ENCODE measurements around the gene KIF11. TPM values are rescaled to one million over a fixed set of nuclear protein-coding genes. Genes with fewer than 3 reads are reported as not detected.

The KIF11 gene
- polyA plus RNA-seq, 3 donors = 0.07 to 0.55 (median 0.40) TPM

DNA sequence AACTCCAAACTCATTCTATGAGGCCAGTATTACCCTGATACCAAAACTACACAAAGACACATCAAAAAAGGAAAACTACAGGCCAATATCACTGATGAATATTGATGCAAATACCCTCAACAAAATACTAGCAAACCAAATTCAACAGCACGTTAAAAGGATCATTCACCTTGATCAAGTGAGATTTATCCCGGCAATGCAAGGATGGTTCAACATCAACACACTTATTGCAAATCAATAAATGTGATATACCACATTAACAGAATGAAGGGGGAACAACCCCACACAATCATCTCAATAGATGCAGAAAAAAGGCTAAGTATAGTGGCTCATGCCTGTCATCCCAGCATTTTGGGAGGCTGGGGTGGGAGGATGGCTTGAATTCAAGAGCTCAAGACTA, 39.0 kb upstream of the KIF11 start:
- Mint-ChIP-seq H3K4me1 (peaks cover 2% of the 10 kb centered on the region), H3K9me3 (peaks cover 15 to 32% (median 25%) of the 10 kb centered on the region in 7 donors), H3K27me3 (ENCODE audit: low read depth in 3 of 3) (no peaks in the 10 kb centered on the region), H3K4me3 (no peak overlapping the region), H3K27ac (no peak overlapping the region), H3K36me3 (peaks cover 53 to 82% of the 10 kb centered on the region in 2 donors)
- peaks cover 8 to 18% of the 10 kb centered on the region in 2 donors for H3K9me3 ChIP-seq (replicated peaks in 1 of 2; ENCODE audit: control insufficient read depth in 1 of 2, insufficient read depth in 1 of 2, low read length in 2 of 2)
- no peak overlapping the region for H2AFZ ChIP-seq (ENCODE audit: insufficient read depth, low read depth, low read length, poor library complexity, severe bottlenecking)
- H3K27me3 ChIP-seq (ENCODE audit: control insufficient read depth in 2 of 2, insufficient read depth in 2 of 2, low read length in 2 of 2) = no peaks in the 10 kb centered on the region
- TF ChIP-seq CTCF (IDR thresholded peaks at IDR 0.05) = no peak
- no peaks in the 10 kb centered on the region for H4K20me1 ChIP-seq (ENCODE audit: insufficient read depth, low read length)
- H3K4me2 ChIP-seq (replicated peaks; ENCODE audit: extremely low read depth, low read length, poor library complexity, severe bottlenecking) = no peak overlapping the region
- no peaks in the 10 kb centered on the region for H3K4me1 ChIP-seq (ENCODE audit: control insufficient read depth in 1 of 2, insufficient read depth in 2 of 2, low read length in 2 of 2)
- 100% methylated on average over 1 of the region's 2 CpGs for WGBS (ENCODE audit: insufficient coverage)
- no peak overlapping the region for H3K9ac ChIP-seq (ENCODE audit: insufficient read depth, low read length, poor library complexity, severe bottlenecking)
- DNase-seq = no peak
- H3K36me3 ChIP-seq (replicated peaks in 1 of 2; ENCODE audit: control insufficient read depth in 1 of 2, insufficient read depth in 2 of 2, low read length in 2 of 2) = peaks cover 18 to 69% of the 10 kb centered on the region in 2 donors
- no peak overlapping the region for H3K27ac ChIP-seq (ENCODE audit: low read depth in 1 of 2, low read length in 2 of 2)
- no peak overlapping the region for H3K4me3 ChIP-seq (replicated peaks in 1 of 3; ENCODE audit: low read depth in 2 of 3, low read length in 3 of 3)
- H3K79me2 ChIP-seq (ENCODE audit: insufficient read depth, low read length) = peaks cover 23% of the 10 kb centered on the region
- intact Hi-C loops (cut with micrococcal nuclease) = no loop called here

- H3K9ac ChIP-seq (ENCODE audit: insufficient read depth, low read length, poor library complexity, severe bottlenecking) = no peak overlapping the region
- Mint-ChIP-seq H3K9me3 (peaks cover 8 to 25% (median 16%) of the 10 kb centered on the region in 7 donors), H3K27me3 (ENCODE audit: low read depth in 3 of 3) (peaks cover 0 to 2% (median 0%) of the 10 kb centered on the region in 3 donors), H3K4me3 (no peak overlapping the region), H3K36me3 (peaks cover 58 to 88% of the 10 kb centered on the region in 2 donors), H3K4me1 (peaks cover 8% of the 10 kb centered on the region), H3K27ac (no peak overlapping the region)
- H3K79me2 ChIP-seq (ENCODE audit: insufficient read depth, low read length) = peaks cover 33% of the 10 kb centered on the region
- intact Hi-C loops (cut with micrococcal nuclease) = no loop called here
- H3K27me3 ChIP-seq (ENCODE audit: control insufficient read depth in 2 of 2, insufficient read depth in 2 of 2, low read length in 2 of 2) = no peaks in the 10 kb centered on the region
- 100% methylated on average over 2 of the region's 4 CpGs for WGBS (ENCODE audit: insufficient coverage)
- no peak for TF ChIP-seq CTCF (IDR thresholded peaks at IDR 0.05)
- H3K36me3 ChIP-seq (replicated peaks in 1 of 2; ENCODE audit: control insufficient read depth in 1 of 2, insufficient read depth in 2 of 2, low read length in 2 of 2) = peaks cover 26 to 69% of the 10 kb centered on the region in 2 donors
- H3K9me3 ChIP-seq (replicated peaks in 1 of 2; ENCODE audit: control insufficient read depth in 1 of 2, insufficient read depth in 1 of 2, low read length in 2 of 2) = peaks cover 8 to 12% of the 10 kb centered on the region in 2 donors
- H4K20me1 ChIP-seq (ENCODE audit: insufficient read depth, low read length) = peaks cover 6% of the 10 kb centered on the region
- no peak overlapping the region for H2AFZ ChIP-seq (ENCODE audit: insufficient read depth, low read depth, low read length, poor library complexity, severe bottlenecking)
- H3K4me2 ChIP-seq (replicated peaks; ENCODE audit: extremely low read depth, low read length, poor library complexity, severe bottlenecking) = no peak overlapping the region
- H3K4me1 ChIP-seq (ENCODE audit: control insufficient read depth in 1 of 2, insufficient read depth in 2 of 2, low read length in 2 of 2) = no peaks in the 10 kb centered on the region
- H3K4me3 ChIP-seq (replicated peaks in 1 of 3; ENCODE audit: low read depth in 2 of 3, low read length in 3 of 3) = no peak overlapping the region
- no peak overlapping the region for H3K27ac ChIP-seq (ENCODE audit: low read depth in 1 of 2, low read length in 2 of 2)
- DNase-seq = no peak
These were observed 33.9 kb upstream of the KIF11 start for GRCh38 chr10:92559046-92559445.
